SK-N-SH (cell line): ENCODE results near the gene TIMM29.

Experiments
- CHD2 ChIP-seq: fragments of 150-350 bp; IDR thresholded peaks from 2 replicates; pipeline ENCODE4 v1.6.1; 2018; ENCODE audit warnings: low read length; ENCODE audit not compliant: partially characterized antibody
- CTCF ChIP-seq: fragments of 200-600 bp; sonication (generic); IDR thresholded peaks from 2 replicates; pipeline ENCODE4 v1.6.1; 2017; ENCODE audit warnings: antibody characterized with exemption, mild to moderate bottlenecking, moderate library complexity
- JUND ChIP-seq: IDR thresholded peaks from 2 replicates; pipeline ENCODE4 v1.4.0; 2012
- NFIC ChIP-seq: IDR thresholded peaks from 2 replicates; pipeline ENCODE4 v1.4.0; 2012; ENCODE audit warnings: borderline replicate concordance
- POLR2AphosphoS5 ChIP-seq: IDR thresholded peaks from 2 replicates; pipeline ENCODE4 v1.6.1; 2012; ENCODE audit warnings: low read depth, low read length
- RAD21 ChIP-seq: IDR thresholded peaks from 2 replicates; pipeline ENCODE4 v1.6.1; 2012; ENCODE audit warnings: mild to moderate bottlenecking, low read length
- RFX5 ChIP-seq: IDR thresholded peaks from 2 replicates; pipeline ENCODE4 v1.6.1; 2012; ENCODE audit warnings: mild to moderate bottlenecking, improper control_type of control experiment, low read length
- TEAD4 ChIP-seq: IDR thresholded peaks from 2 replicates; pipeline ENCODE4 v1.4.0; 2012; ENCODE audit warnings: mild to moderate bottlenecking, borderline replicate concordance; ENCODE audit not compliant: insufficient read depth
- YY1 ChIP-seq: IDR thresholded peaks from 2 replicates; pipeline ENCODE4 v1.4.0; 2012; ENCODE audit warnings: low read depth, mild to moderate bottlenecking

- TF ChIP-seq CTCF, result no peak
- TF ChIP-seq POLR2AphosphoS5, result no peak
- TF ChIP-seq TEAD4, result no peak
- no peak for TF ChIP-seq RAD21
- TF ChIP-seq NFIC, result no peak
- no peak for TF ChIP-seq JUND
- TF ChIP-seq CHD2, result no peak
- no peak for TF ChIP-seq RFX5
- no peak for TF ChIP-seq YY1
Observed at GRCh38 chr19:10945264-10945663, 16.7 kb downstream of the TIMM29 start.
